HepG2 (cell line): ENCODE data around the gene ABCG1. TPM values are rescaled to one million over a fixed set of nuclear protein-coding genes. Genes with fewer than 3 reads are reported as not detected.

Experiments
- ATAC-seq: fragments of 200-7000 bp; cut with Tn5 transposase; 3 replicates; pipeline ENCODE4 v1.9.1; 2020; ENCODE audit warnings: mild to moderate bottlenecking, moderate library complexity
- BruUV-seq: library from RNA; stranded (reverse); fragments of 400-500 nt; replicated peaks from 2 replicates; lab custom pipeline; 2021; lab: Mats Ljungman, UMichigan
- CTCF ChIA-PET: fragments of 300-600 bp; formaldehyde crosslinking; extraction: SDS; loops from one replicate; lab custom pipeline; 2021; ENCODE audit warnings: low total read pairs, inconsistent platforms, low intra/inter-chr PET ratio; lab: Yijun Ruan, JAX
- POLR2A ChIA-PET: fragments of 350-600 bp; sonication (Branson Sonifier 250); formaldehyde crosslinking; loops from one replicate; lab custom pipeline; 2020; ENCODE audit warnings: antibody characterized with exemption, inconsistent platforms; lab: Yijun Ruan, JAX
- DNase-seq: peaks from one replicate; pipeline ENCODE4 v3.0.0-alpha.2; 2015; ENCODE audit warnings: low spot score
- FAIRE-seq: peaks from 3 replicates; lab custom pipeline; 2011; peaks lifted over from hg19 to GRCh38; lab: Jason Lieb, UNC
- H2AFZ ChIP-seq: one replicate; pipeline ENCODE4 v1.6.1; 2011; ENCODE audit warnings: low read length, inconsistent platforms
- H3K27ac ChIP-seq: fragments of 300-600 bp; 3 replicates; pipeline ENCODE4 v1.8.0; 2011; ENCODE audit warnings: mixed run types, mild to moderate bottlenecking, mixed read lengths, low read length, inconsistent platforms; ENCODE audit not compliant: insufficient read depth; ENCODE audit errors: extremely low read length
- H3K27me3 ChIP-seq, 2 experiments: fragments of 200-600 bp in 1 of 2; 2 replicates in 1 of 2; 3 replicates in 1 of 2; pipeline versions ENCODE4 v1.6.0 to v1.8.0; 2011; ENCODE audit warnings: low read length in 2 of 2, mild to moderate bottlenecking in 2 of 2, moderate library complexity in 2 of 2, inconsistent platforms in 1 of 2; ENCODE audit not compliant: insufficient read depth in 2 of 2, control insufficient read depth in 1 of 2
- H3K36me3 ChIP-seq, 2 experiments: fragments of 200-600 bp in 1 of 2; replicated peaks in 1 of 2; 2 replicates in 1 of 2; 3 replicates in 1 of 2; pipeline versions ENCODE4 v1.5.1 to v1.8.0; 2011; ENCODE audit warnings: low read length in 2 of 2, inconsistent platforms in 1 of 2; ENCODE audit not compliant: insufficient read depth in 2 of 2, control insufficient read depth in 1 of 2
- H3K4me1 ChIP-seq: 2 replicates; pipeline ENCODE4 v1.5.1; 2012; ENCODE audit warnings: low read length, inconsistent platforms; ENCODE audit not compliant: insufficient read depth
- H3K4me2 ChIP-seq: 2 replicates; pipeline ENCODE4 v1.6.0; 2011; ENCODE audit warnings: low read depth, low read length, inconsistent platforms
- H3K4me3 ChIP-seq, 3 experiments: fragments of 200-600 bp in 1 of 3; sonication (generic), shearing (Covaris generic) in 1 of 3; replicated peaks in 1 of 3; 2 replicates each; pipeline ENCODE4 v1.5.1; 2011 to 2016; ENCODE audit warnings: low read length in 3 of 3, inconsistent platforms in 2 of 3, low read depth in 2 of 3, mild to moderate bottlenecking in 2 of 3, control low read depth in 1 of 3, mixed read lengths in 1 of 3; ENCODE audit not compliant: insufficient read depth in 1 of 3
- H3K79me2 ChIP-seq: one replicate; pipeline ENCODE4 v1.6.1; 2011; ENCODE audit warnings: low read length, inconsistent platforms; ENCODE audit not compliant: insufficient read depth
- H3K9ac ChIP-seq: 2 replicates; pipeline ENCODE4 v1.6.0; 2011; ENCODE audit warnings: mild to moderate bottlenecking, low read depth, low read length, inconsistent platforms; ENCODE audit not compliant: insufficient read depth
- H3K9me3 ChIP-seq: 2 replicates; pipeline ENCODE4 v1.5.1; 2012; ENCODE audit warnings: mild to moderate bottlenecking, low read length
- H4K20me1 ChIP-seq: 2 replicates; pipeline ENCODE4 v1.6.0; 2011; ENCODE audit warnings: inconsistent platforms, mild to moderate bottlenecking, low read length, moderate library complexity; ENCODE audit not compliant: insufficient read depth
- AGO1 ChIP-seq: fragments of 200-400 bp; formaldehyde crosslinking; IDR thresholded peaks from 2 replicates; pipeline ENCODE4 v1.6.1; 2017; ENCODE audit warnings: mild to moderate bottlenecking, low read depth, low read length, moderate library complexity; ENCODE audit not compliant: poor library complexity, severe bottlenecking
- ATF3 ChIP-seq: sonication (generic); formaldehyde crosslinking; IDR thresholded peaks from 2 replicates; pipeline ENCODE4 v1.4.0; 2020; ENCODE audit warnings: missing genetic modification reagents
- ETV6 ChIP-seq: sonication (generic); formaldehyde crosslinking; conservative IDR thresholded peaks from 2 replicates; pipeline ENCODE4 v1.4.0; 2020; ENCODE audit warnings: missing genetic modification reagents
- GFI1 ChIP-seq: sonication (generic); formaldehyde crosslinking; IDR thresholded peaks from 2 replicates; pipeline ENCODE4 v1.5.0; 2020; ENCODE audit warnings: missing genetic modification reagents, mild to moderate bottlenecking, borderline replicate concordance
- HDAC1 ChIP-seq: sonication (generic); formaldehyde crosslinking; IDR thresholded peaks from 2 replicates; pipeline ENCODE4 v1.5.1; 2020; ENCODE audit warnings: mild to moderate bottlenecking, missing genetic modification reagents
- MTF1 ChIP-seq: sonication (generic); formaldehyde crosslinking; IDR thresholded peaks from 2 replicates; pipeline ENCODE4 v1.5.0; 2020; ENCODE audit warnings: missing genetic modification reagents
- RFX1 ChIP-seq: fragments of 450-650 bp; IDR thresholded peaks from 2 replicates; pipeline ENCODE4 v1.6.1; 2017
- RNF219 ChIP-seq: sonication (generic); formaldehyde crosslinking; IDR thresholded peaks from 2 replicates; pipeline ENCODE4 v1.5.0; 2020; ENCODE audit warnings: mild to moderate bottlenecking, missing genetic modification reagents
- SAP130 ChIP-seq: IDR thresholded peaks from 2 replicates; pipeline ENCODE4 v1.6.1; 2016; ENCODE audit warnings: low read depth
- SIX1 ChIP-seq: sonication (generic); formaldehyde crosslinking; IDR thresholded peaks from 2 replicates; pipeline ENCODE4 v1.4.0; 2020; ENCODE audit warnings: missing genetic modification reagents, borderline replicate concordance
- SMARCC2 ChIP-seq: fragments of 450-650 bp; IDR thresholded peaks from 2 replicates; pipeline ENCODE4 v1.6.1; 2017; ENCODE audit warnings: antibody characterized with exemption, mild to moderate bottlenecking
- USF2 ChIP-seq, 2 experiments: sonication (generic) in 1 of 2; formaldehyde crosslinking in 1 of 2; IDR thresholded peaks; 2 replicates each; pipeline versions ENCODE4 v1.5.1 to v1.6.1; 2011 to 2020; ENCODE audit warnings: borderline replicate concordance in 1 of 2, low read depth in 1 of 2, low read length in 1 of 2, mild to moderate bottlenecking in 1 of 2, missing genetic modification reagents in 1 of 2, moderate library complexity in 1 of 2
- ZKSCAN8 ChIP-seq: IDR thresholded peaks from 2 replicates; pipeline ENCODE4 v1.6.1; 2016; ENCODE audit warnings: borderline replicate concordance, missing genetic modification reagents, missing compliant biosample characterization
- ZMYM2 ChIP-seq: sonication (generic); formaldehyde crosslinking; IDR thresholded peaks from 2 replicates; pipeline ENCODE4 v1.8.0; 2022; ENCODE audit warnings: mild to moderate bottlenecking, missing genetic modification reagents
- ZNF33A ChIP-seq: sonication (generic); formaldehyde crosslinking; IDR thresholded peaks from 2 replicates; pipeline ENCODE4 v1.5.1; 2020; ENCODE audit warnings: missing genetic modification reagents, mild to moderate bottlenecking, moderate library complexity, borderline replicate concordance
- ZNF451 ChIP-seq: sonication (generic); formaldehyde crosslinking; IDR thresholded peaks from 2 replicates; pipeline ENCODE4 v1.5.0; 2020; ENCODE audit warnings: mild to moderate bottlenecking, missing genetic modification reagents
- ZNF598 ChIP-seq: sonication (generic); formaldehyde crosslinking; IDR thresholded peaks from 2 replicates; pipeline ENCODE4 v1.5.1; 2020; ENCODE audit warnings: mild to moderate bottlenecking, missing genetic modification reagents, borderline replicate concordance
- ZNF672 ChIP-seq: sonication (generic); formaldehyde crosslinking; IDR thresholded peaks from 2 replicates; pipeline ENCODE4 v1.8.1; 2022; ENCODE audit warnings: missing genetic modification reagents
- ZNF761 ChIP-seq: sonication (generic); formaldehyde crosslinking; conservative IDR thresholded peaks from 2 replicates; pipeline ENCODE4 v1.4.0; 2020; ENCODE audit warnings: mild to moderate bottlenecking, missing genetic modification reagents
- ZNF780A ChIP-seq: sonication (generic); formaldehyde crosslinking; IDR thresholded peaks from 2 replicates; pipeline ENCODE4 v1.8.0; 2022; ENCODE audit warnings: mild to moderate bottlenecking, missing genetic modification reagents, moderate library complexity
- WGBS: methylation state at CpG from one replicate; pipeline ENCODE4 v1.1.6; 2017; ENCODE audit warnings: low lambda C conversion rate; 5-methylcytosine and 5-hydroxymethylcytosine counted together
- in situ Hi-C: cut with HindIII; loops from 2 replicates; pipeline ENCODE4 v1.10.0; 2017; ENCODE audit warnings: low pct_unique_long_range_greater_than_20kb; ENCODE audit not compliant: extremely low pct_ligation_motif_present
- intact Hi-C: fragments of 100-400 bp; cut with micrococcal nuclease; formaldehyde crosslinking; loops from one replicate; pipeline ENCODE4 v1.10.0; 2022; ENCODE audit not compliant: unreplicated experiment
- polyA plus RNA-seq, 8 experiments: library from polyadenylated mRNA; depleted of rRNA in 3 of 8; stranded (reverse) in 7 of 8; unstranded in 1 of 8; fragments of >200 nt; fragmentation: Illumina TruSeq in 4 of 8; extraction: Trizol in 4 of 8; gene quantifications; 2 replicates each; pipeline versions ENCODE4 v1.2.1 to v1.2.3, GENCODE V29; 2011 to 2016; ENCODE audit warnings: low read depth in 4 of 8, missing spikeins in 1 of 8, mixed read lengths in 1 of 8; ENCODE audit not compliant: insufficient read depth in 1 of 8
- total RNA-seq, 5 experiments: library from RNA; depleted of rRNA; stranded (reverse); fragments of >200 nt; fragmentation: Illumina TruSeq; extraction: Trizol; gene quantifications; 2 replicates each; pipeline ENCODE4 v1.2.3, GENCODE V29; 2016; ENCODE audit warnings: low read depth in 1 of 5

ABCG1 gene
- total and polyA plus RNA-seq, 2 of the 13 experiments (the other 11 are each of a cell fraction or from before 2014, with no cell fraction given): 0.04 TPM; not detected in 1

- TF ChIP-seq ZMYM2 (CRISPR knock-in tag) (no peak), MTF1 (CRISPR knock-in tag) (no peak), ZNF761 (CRISPR knock-in tag) (no peak), ATF3 (no peak), USF2 (IDR thresholded peaks at IDR 0.05; ENCODE audit: low read depth, low read length) (no peak), USF2 (CRISPR knock-in tag; IDR thresholded peaks at IDR 0.05; ENCODE audit: borderline replicate concordance) (no peak), AGO1 (no peak), ZNF780A (CRISPR knock-in tag) (no peak), HDAC1 (CRISPR knock-in tag) (no peak), SIX1 (CRISPR knock-in tag) (no peak), RFX1 (no peak)
- TF ChIP-seq, all 625 proteins: peak for 0
Measured at GRCh38 chr21:42201615-42202161, 17.3 kb upstream of the ABCG1 start (continued).

- no peak overlapping the region for H3K9ac ChIP-seq
- H3K79me2 ChIP-seq: no peaks in the 10 kb centered on the region
- H3K27me3 ChIP-seq: peaks cover 0 to 13% of the 10 kb centered on the region in 2 experiments; a peak in 3 of 5 replicates
- ChIA-PET POLR2A (no interaction called here), CTCF (no interaction called here)
- no peak overlapping the region for H3K4me3 ChIP-seq
- H2AFZ ChIP-seq: no peak overlapping the region
- H3K4me2 ChIP-seq: no peak overlapping the region
- no peak overlapping the region for H3K27ac ChIP-seq
- in situ Hi-C loops (no loop called here), intact Hi-C loops (no loop called here)
- no peaks in the 10 kb centered on the region for H3K36me3 ChIP-seq
- WGBS: 20% methylated on average over 10 of the region's 10 CpGs
- H4K20me1 ChIP-seq: no peaks in the 10 kb centered on the region
- H3K9me3 ChIP-seq: no peaks in the 10 kb centered on the region
- peaks cover 8% of the 10 kb centered on the region; the same call in 1 of the 2 replicates for H3K4me1 ChIP-seq
- ATAC-seq: no peak
- BruUV-seq: no TSS peak
- FAIRE-seq: no peak
- no peak for DNase-seq
- TF ChIP-seq ZNF672 (no peak), SAP130 (CRISPR knock-in tag) (no peak), RNF219 (CRISPR knock-in tag) (no peak), ZNF598 (CRISPR knock-in tag) (no peak), ZKSCAN8 (CRISPR knock-in tag) (no peak), SMARCC2 (no peak), ZNF451 (no peak), GFI1 (CRISPR knock-in tag) (no peak), ZNF33A (CRISPR knock-in tag) (no peak), ETV6 (CRISPR knock-in tag) (no peak)
Measured at GRCh38 chr21:42202321-42202720, 16.6 kb upstream of the ABCG1 start.
